IPS-NIHi11 (cell line): ENCODE data around the gene ADIPOQ.
"Not testable (repeated sequence)": the region's sequence is repeated elsewhere in the genome, so short reads cannot be mapped to it uniquely, and the experiment has no call there.

Experiments
- DNase-seq: peaks from one replicate; pipeline ENCODE4 v3.0.0; 2012; ENCODE audit warnings: mixed read lengths, low spot score

ADIPOQ gene

DNA sequence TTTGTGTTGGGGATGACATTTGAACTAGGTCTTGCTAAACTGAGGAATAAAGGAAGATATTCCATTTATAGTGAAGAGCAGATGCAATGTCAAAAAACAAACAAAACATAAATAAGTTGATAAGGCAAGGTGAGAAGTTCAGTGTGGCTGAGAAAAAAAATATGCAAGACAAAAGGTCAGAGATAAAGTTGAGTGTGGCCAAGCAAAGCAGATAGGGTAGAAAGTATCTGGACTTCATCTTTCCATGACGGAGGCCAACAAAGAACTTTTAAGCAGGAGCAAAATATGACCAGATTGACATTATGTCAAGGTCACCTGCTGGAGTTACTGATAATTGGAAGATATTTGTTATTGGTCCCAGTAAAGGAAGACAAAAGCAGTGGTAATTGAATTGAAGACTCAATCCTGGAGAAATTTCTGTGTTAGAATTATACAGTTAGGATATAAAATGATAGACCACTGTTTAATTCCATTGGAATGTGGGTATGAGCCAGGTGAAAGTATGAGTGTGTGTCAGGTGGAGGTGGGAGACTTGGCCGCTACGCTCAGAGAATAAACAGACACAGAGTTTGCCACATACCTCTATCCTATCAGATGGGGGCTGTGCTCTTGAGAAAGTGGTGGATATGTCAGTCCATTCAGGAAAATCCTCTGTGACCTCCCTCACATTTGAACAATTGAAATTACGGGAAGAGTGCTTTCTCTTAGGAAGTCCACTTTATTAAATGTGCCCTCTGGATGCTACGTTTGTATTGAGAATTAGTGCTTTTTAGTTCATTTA lies 28.1 kb downstream of the ADIPOQ start:
- no peak for DNase-seq

DNA sequence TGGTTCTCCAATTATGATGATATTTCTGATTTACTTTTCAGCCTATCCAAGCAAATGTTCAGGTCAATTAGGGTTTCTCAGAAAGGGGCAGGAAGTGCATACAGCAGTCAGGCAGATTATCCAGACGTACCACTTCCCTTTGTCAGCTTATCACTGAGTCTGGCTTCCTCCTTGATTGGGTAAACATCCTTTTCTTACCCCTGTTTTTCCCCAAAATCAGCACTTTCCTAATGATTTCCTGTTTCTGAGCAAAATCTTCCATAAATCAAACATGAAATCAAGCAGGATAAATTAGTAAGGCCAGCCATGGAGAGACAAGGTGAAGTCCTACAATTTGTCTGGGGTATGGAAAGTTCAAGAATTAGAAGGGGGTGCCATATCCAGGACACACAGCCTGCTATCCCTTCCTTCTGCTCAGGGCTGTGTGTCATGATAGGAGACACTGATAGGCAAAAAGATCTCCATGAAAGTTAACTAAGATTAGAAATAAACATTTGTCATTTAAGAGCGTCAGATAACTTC lies 29.0 kb downstream of the ADIPOQ start:
- no peak for DNase-seq

- DNase-seq = not testable (repeated sequence)
Measured at GRCh38 chr3:186873796-186874195, 31.3 kb downstream of the ADIPOQ start.

- DNase-seq = not testable (repeated sequence)
Measured at GRCh38 chr3:186874216-186874615, 31.7 kb downstream of the ADIPOQ start.

DNA sequence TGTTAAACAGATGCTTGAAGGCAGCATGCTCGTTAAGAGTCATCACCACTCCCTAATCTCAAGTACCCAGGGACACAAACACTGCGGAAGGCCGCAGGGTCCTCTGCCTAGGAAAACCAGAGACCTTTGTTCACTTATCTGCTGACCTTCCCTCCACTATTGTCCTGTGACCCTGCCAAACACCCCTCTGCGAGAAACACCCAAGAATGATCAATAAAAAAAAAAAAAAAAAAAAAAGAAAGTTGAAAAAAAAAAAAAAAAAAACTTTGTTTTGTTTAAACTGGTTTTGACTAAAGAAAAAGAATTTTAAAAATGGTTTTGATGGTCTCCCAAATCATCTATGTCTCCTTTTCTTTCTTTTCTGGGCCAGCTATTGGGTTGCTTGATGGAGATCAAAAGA lies 32.3 kb downstream of the ADIPOQ start:
- not testable (repeated sequence) for DNase-seq

DNA sequence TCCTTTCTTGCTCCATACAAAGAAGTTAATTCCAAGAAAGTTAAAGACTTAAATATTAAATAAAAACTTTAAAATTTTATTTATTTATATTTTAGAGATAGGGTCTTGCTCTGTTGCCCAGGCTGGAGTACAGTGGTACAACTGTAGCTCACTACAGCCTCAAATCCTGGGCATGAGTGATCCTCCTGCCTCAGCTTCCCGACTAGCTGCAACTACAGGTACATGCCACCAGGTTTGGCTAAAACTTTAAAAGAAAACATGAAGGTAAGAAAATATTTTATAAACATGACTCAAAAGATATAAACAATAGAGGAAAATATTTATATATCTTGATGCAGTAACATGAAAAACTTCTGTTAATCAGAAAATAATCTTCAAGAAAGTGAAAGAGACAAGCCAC lies 33.2 kb downstream of the ADIPOQ start:
- no peak for DNase-seq

- no peak for DNase-seq
Measured at GRCh38 chr3:186879781-186880180, 37.3 kb downstream of the ADIPOQ start.

DNA sequence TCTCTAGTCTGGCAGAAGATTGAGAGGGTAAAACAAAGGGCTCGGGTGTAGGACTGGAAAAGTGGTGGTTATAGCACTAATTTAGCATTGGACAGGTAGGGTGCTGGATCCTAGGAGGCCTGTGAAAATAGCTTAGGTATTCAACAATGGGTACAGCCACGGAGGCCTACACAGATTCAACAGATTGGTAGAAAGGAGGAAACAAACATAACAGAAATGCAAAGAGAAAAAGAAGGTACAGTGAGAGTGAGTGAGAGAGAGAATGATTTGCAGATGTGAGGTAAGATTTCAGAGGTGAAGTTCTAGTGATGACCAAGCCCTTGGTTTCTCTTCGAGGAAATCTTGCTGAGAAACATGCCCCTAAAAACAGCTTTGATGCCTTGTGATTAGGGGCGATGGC lies 37.9 kb downstream of the ADIPOQ start:
- DNase-seq = no peak

GRCh38 chr3:186882150-186882524 lies 39.6 kb downstream of the ADIPOQ start:
- no peak for DNase-seq

DNA sequence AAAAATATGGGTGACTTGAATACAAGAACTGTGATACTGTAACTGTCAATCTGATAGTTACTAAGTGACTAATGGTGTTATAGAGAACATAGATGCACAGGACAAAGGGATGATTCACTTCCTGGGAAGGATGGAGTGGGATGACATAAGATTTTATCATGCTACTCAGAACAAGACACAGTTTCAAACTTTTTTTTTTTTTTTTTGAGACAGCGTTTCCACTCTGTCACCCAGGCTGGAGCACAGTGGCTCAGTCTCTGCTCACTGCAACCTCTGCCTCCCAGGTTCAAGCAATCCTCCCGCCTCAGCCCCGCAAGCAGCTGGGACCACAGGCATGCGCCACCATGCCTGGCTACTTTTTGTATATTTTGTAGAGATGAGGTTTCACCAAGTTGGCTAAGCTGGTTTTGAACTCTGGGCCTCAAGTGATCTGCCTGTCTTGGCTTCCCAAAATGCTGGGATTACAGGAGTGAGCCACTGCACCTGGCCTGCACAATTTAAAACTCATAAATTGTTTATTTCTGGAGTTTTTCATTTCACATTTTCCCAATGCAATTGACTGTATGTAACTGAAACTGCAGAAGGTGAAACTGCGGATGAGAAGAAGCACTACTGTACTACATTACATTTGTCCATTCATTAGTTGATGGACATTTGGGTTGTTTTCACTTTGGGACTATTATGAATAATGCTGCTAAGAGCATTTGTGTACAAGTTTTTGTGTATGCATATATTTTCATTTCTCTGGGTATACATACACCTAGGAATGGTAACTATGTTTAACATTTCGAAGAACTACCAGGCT lies 40.6 kb downstream of the ADIPOQ start:
- DNase-seq = no peak

GRCh38 chr3:186883686-186884058 lies 41.2 kb downstream of the ADIPOQ start:
- DNase-seq = no peak

DNA sequence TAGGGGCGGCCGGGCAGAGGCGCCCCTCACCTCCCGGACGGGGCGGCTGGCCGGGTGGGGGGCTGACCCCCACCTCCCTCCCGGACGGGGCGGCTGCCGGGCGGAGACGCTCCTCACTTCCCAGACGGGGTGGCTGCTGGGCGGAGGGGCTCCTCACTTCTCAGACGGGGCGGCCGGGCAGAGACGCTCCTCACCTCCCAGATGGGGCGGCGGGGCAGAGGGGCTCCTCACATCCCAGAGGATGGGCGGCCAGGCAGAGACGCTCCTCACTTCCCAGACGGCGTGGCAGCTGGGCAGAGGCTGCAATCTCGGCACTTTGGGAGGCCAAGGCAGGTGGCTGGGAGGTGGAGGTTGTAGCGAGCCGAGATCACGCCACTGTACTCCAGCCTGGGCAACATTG lies 42.4 kb downstream of the ADIPOQ start:
- not testable (repeated sequence) for DNase-seq

- no peak for DNase-seq
Measured at GRCh38 chr3:186886202-186886981, 43.9 kb downstream of the ADIPOQ start.

- not testable (repeated sequence) for DNase-seq
Measured at GRCh38 chr3:186887507-186887938, 45.0 kb downstream of the ADIPOQ start.

GRCh38 chr3:186888569-186888968 lies 46.1 kb downstream of the ADIPOQ start:
- DNase-seq = no peak

GRCh38 chr3:186889698-186890097 lies 47.2 kb downstream of the ADIPOQ start:
- not testable (repeated sequence) for DNase-seq

- no peak for DNase-seq
Measured at GRCh38 chr3:186890911-186891310, 48.4 kb downstream of the ADIPOQ start.

- DNase-seq = not testable (repeated sequence)
Measured at GRCh38 chr3:186893071-186893470, 50.6 kb downstream of the ADIPOQ start.

GRCh38 chr3:186895406-186895805 lies 52.9 kb downstream of the ADIPOQ start:
- no peak for DNase-seq

DNA sequence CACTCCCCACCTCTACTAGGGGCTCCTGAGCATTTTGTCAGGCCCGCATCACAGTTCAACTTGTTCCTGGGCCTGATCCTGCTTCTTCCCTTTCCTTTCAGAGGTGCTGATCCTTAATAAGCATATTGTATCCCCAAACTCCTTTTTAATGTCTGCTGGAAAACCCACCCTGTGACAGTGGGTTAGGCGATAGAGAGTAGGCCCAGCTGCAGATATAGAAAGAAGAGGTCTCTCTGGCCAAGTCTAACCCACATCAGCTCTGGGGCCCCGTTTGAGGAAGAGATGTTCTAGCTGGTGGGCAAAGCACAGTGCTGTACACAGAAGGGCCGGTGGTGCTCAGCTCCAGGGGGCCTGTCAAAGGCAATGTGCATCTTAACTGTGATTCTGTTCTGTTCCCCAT lies 53.5 kb downstream of the ADIPOQ start:
- no peak for DNase-seq

GRCh38 chr3:186896875-186897274 lies 54.4 kb downstream of the ADIPOQ start:
- DNase-seq = no peak

GRCh38 chr3:186901135-186901734 lies 58.7 kb downstream of the ADIPOQ start:
- no peak for DNase-seq
